VCaP (cell line): ENCODE measurements around the gene PLPPR5.

ENCODE experiments used
- H3K27ac ChIP-seq: fragments of 450-650 bp; 2 replicates; pipeline ENCODE4 v1.5.1; 2017
- CTCF ChIP-seq: fragments of 450-650 bp; conservative IDR thresholded peaks from 2 replicates; pipeline ENCODE4 v1.5.1; 2017; ENCODE audit warnings: mild to moderate bottlenecking, moderate library complexity

The PLPPR5 gene

DNA sequence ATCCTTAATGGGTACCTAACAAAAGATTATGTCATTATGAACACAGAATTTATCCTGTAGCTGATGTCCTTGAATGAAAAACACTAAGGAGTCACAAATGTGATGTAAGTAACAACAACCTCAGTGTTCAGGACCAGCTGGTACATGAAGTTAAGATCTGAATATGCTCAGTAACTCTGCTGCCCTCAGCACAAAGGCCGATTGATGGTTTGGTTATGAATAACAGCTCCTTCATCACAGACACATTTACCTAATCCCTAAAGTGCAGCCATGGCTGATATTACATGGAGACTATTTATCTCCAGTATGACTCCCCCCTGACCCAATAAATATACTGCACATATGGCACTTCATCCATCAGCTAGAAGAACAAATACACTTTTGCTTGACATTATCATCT is 75.2 kb downstream of the PLPPR5 start:
- TF ChIP-seq CTCF, result no peak
- no peak overlapping the region for H3K27ac ChIP-seq

DNA sequence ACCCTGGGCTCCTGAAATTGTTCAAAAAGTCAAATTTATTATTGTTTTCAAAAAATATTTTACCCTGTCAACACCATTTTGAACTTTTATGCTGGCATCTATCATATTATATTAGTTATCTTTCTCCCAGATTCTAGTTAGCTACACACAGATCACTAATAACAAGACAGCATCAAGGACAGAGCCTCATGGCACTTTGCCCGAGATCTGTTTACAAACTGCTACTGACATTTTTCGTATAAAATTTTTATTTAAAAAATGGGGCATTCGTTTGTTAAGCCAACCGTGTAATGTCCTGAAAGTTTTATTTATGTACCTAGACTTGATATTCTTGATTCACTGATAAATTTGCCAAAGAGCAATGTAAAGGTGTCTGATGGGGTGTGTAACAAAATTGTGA is 78.1 kb downstream of the PLPPR5 start:
- H3K27ac ChIP-seq, result no peak overlapping the region
- TF ChIP-seq CTCF, result no peak

DNA sequence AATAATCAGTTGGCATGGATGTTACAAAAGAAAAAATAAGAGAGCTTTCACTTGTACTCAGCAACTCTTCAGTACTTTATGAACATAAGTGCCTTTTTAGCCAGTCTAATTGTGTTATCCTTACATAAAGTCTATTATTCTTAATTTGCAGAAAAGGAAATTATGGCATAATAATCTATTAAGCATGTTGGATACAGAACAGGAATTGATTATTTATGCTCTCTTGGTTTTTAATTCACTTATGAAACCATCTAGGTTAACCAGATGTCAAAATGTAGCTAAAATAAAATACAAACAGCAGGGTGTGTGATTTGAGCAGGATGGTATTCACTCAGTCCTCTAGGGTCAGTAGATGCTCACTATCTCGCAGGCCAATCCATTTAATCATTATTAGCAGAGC is 79.7 kb downstream of the PLPPR5 start:
- TF ChIP-seq CTCF, result no peak
- H3K27ac ChIP-seq, result no peak overlapping the region

DNA sequence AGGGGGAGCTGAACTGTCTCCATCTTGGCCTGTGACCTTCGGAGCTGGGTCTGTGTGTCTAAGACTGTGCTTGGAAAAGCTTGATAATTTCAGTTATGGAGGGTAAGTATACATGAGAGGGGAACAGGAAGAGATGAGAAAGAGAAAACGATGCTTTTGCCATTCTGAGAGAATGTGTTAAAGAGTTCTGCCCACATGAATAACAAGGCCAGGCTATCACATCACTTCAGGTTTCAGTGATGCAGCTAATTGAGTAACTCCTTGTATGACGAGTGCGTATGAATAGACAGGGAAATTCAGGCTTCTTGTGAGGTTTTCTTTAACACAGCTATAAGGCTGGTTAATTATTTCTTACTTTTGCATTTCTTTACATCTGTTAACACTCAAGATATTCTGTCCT is 81.0 kb downstream of the PLPPR5 start:
- TF ChIP-seq CTCF, result no peak
- H3K27ac ChIP-seq, result no peak overlapping the region

- H3K27ac ChIP-seq, result no peak overlapping the region
Measured at GRCh38 chr1:98921817-98922216, 82.8 kb downstream of the PLPPR5 start.

DNA sequence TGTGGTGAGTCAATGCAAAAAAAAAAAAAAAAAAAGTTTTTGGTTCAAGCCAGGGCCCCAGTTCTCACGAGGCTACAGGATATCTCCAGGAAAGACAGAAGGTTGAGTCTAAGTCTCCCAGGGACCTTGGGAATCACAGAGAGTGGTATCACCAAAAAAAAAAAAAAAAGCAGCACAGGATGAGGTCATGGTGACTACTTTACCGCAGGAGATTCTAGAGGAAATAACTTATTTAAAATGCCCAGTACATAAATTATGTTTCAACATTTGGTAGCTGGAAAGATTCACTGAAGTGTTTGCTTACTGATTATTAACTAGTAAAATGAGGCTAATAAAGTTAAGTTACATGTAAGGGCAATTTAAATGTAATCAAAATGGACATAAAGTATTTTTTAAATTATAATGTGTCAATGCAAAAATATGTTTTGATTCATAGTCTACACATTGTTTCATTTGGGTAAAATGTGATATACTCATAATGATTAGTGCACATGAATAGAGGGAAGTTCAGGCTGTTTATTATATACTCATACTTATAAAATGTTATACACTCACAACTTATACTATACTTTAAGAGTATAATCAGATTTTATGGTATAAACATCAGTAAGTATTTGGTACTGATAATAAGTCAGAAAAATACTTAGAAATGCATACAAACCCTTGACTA is 84.1 kb downstream of the PLPPR5 start:
- no peak overlapping the region for H3K27ac ChIP-seq
- TF ChIP-seq CTCF, result no peak

More at GRCh38 chr1:98921817-98922216, 82.8 kb downstream of the PLPPR5 start:
- TF ChIP-seq CTCF, result no peak

DNA sequence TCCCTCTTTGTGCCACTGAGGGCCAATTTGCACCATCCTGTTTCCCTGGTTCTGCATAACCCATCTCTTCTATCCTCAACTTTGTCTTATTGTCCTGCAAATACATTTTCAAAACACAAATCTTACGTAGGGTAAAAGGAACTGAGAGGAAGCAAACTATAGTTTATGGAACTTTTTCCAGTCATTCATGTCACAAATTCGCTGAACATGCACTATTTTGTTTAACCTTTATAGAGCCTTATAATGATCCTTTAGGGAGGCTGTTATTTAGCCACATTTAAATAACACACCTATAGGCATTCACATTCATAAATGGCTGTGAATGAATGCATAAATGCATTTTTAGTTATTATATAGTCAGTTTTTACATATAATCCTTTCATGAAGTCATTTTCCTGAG is 85.0 kb downstream of the PLPPR5 start:
- TF ChIP-seq CTCF, result no peak
- H3K27ac ChIP-seq, result no peak overlapping the region
